OCI-LY3 (cell line): Measurements from ENCODE around the gene ATP2B1.

ENCODE experiments used
- EZH2phosphoT487 ChIP-seq: fragments of 200-600 bp; shearing (Covaris generic); IDR thresholded peaks from 2 replicates; pipeline ENCODE4 v1.6.1; 2018; ENCODE audit warnings: antibody characterized with exemption, mixed run types, low read depth
- TF ChIP-seq, protein P1 (sequence below): fragments of 200-600, 300-600 bp; sonication (generic); IDR thresholded peaks from 2 replicates; pipeline ENCODE4 v1.5.1; 2014; ENCODE audit warnings: antibody characterized with exemption, low read length, low read depth

DNA sequence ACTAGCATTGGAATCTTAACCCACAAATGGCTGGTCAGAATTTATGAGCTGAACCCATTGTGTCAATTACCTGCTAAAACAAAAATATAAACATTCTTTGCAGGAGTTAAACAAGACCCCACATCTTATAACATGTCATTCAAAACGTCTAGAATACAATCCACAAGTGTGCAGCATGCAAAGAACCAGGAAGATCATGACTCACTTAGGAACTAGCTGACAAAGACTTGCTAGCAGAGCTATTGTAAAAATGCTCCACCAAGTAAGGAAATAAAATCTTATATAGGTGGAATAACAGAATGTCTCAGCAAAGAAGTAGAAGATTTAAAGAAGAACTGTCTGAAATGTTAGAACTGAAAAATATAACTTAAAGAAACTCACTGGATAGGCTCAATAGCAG lies 156.3 kb downstream of the ATP2B1 start:
- TF ChIP-seq, protein P1, sequence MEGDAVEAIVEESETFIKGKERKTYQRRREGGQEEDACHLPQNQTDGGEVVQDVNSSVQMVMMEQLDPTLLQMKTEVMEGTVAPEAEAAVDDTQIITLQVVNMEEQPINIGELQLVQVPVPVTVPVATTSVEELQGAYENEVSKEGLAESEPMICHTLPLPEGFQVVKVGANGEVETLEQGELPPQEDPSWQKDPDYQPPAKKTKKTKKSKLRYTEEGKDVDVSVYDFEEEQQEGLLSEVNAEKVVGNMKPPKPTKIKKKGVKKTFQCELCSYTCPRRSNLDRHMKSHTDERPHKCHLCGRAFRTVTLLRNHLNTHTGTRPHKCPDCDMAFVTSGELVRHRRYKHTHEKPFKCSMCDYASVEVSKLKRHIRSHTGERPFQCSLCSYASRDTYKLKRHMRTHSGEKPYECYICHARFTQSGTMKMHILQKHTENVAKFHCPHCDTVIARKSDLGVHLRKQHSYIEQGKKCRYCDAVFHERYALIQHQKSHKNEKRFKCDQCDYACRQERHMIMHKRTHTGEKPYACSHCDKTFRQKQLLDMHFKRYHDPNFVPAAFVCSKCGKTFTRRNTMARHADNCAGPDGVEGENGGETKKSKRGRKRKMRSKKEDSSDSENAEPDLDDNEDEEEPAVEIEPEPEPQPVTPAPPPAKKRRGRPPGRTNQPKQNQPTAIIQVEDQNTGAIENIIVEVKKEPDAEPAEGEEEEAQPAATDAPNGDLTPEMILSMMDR = no peak
- TF ChIP-seq EZH2phosphoT487 = no peak
